ENCODE results near the gene TAF1L.
A peak's percentile ranks its signal among the peaks of the same experiment; 100 is the strongest.

TAF1L gene

DNA sequence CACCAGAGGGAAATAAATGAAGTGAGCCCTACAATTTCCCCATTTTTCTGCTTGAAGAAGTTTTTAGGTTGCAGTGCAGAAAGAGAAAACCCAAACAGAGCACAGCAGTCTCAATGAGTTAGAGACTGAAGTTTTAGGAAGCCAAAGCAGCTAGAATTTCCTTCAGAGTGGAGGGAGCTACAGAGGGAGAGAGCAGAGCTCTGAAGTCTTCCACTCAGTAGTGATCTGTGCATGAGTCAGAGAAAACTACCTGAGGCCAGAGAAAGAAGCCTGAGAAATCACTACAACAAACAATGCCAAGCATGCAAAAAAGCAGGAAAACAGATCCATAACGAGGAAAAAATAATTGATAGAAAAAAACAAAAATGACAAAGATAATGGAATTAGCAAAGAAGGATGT, 44.6 kb downstream of the TAF1L start:
- no peak for DNase-seq (ENCODE audit: low read depth)

- no peak for DNase-seq (ENCODE audit: low read depth)
Measured at GRCh38 chr9:32590476-32590875, 45.0 kb downstream of the TAF1L start.

DNA sequence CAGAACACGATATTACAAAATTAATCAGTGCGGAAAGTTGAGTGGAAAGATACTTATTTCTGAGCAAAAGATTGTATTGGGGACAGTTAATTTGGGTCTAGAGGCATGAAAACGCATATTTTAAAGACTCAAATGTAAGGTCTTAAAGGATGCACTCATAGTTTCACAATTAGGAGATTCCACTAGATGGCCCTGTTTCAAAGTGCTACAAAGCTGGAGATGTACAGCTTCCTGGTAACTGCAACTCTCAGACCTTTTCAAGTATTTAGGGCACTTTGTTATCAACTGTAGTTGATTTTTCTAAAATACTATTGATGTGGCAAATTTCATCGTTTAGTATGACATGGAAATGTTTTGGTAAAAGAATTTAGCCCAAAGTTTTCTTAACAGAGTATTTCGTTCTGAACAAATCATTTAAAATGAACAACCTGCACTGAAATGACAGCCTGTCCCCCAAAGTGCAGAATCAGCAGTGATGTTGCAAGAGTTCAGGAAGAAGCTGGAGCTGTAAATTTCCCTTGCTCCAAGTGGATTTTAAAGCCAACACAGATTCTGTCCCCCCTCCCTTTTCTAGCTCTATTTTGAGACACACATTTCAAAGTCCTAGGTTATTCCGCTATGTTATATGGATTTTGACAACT, 46.3 kb downstream of the TAF1L start:
- DNase-seq (ENCODE audit: low read depth), result peak; percentile 56

- DNase-seq (ENCODE audit: low read depth), result no peak
Measured at GRCh38 chr9:32587901-32588300, 47.6 kb downstream of the TAF1L start.

- peak; percentile 48 for DNase-seq (ENCODE audit: low read depth)
Measured at GRCh38 chr9:32584784-32585183, 50.7 kb downstream of the TAF1L start.

- DNase-seq (ENCODE audit: low read depth), result peak; percentile 55
Measured at GRCh38 chr9:32581512-32582143, 53.8 kb downstream of the TAF1L start.

DNA sequence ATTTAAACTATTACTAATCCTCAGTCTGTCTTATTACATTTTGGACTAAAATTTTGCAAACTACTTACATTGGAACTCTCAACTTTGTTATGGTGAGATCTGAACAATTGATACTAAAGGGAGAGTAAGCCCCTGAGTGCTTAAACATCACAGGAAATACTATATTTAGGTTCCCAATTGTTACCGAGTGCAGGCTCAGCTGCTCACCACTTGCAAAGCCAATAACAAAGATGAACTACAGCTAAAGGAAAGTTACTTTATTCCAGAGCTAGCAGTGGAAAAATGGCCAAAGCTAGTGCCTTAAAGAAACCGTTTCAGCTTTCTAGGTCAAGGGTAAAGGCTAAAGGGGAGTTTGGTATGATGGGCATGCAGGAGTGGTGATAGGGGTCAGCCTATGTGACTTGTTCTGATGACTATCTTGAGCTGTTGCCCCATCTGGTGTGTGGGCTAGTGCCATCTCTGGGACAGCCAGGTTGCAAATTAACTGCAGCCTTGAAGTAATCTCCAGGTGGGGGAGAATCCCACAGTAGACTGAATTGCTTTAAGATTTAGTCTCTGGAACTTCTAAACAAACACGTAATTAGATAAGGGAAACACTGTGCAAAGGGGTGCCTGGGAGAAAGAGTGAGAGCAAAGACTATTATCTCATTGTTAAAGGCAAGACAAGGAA, 54.7 kb downstream of the TAF1L start:
- no peak for DNase-seq (ENCODE audit: low read depth)

- peak; percentile 62 for DNase-seq (ENCODE audit: low read depth)
Measured at GRCh38 chr9:32579706-32580331, 55.6 kb downstream of the TAF1L start.

Data from EH (cell line).